ENCODE measurements around the gene NAP1L4. TPM values are rescaled to one million over a fixed set of nuclear protein-coding genes. Genes with fewer than 3 reads are reported as not detected.

NAP1L4 gene
- total RNA-seq, 1 experiment from 2014 or later: 212 TPM

DNA sequence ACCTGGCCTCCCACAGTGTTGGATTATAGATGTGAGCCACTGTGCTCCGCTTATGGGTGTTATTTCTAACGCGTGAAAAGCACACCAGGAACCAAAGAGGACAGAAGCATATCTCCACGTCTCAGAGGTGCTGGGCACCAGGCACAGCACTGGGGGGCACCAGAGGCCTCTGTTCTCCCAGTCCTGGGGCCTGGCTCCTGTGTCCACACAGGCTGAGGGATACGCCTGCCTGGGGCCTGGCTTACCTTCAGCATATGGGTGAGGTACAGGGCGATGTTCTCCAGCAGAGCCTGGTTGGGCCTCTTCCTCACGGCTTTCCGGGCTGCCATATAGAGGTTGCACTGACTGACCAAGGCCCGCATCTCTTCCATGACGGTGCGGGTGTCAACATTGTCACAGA lies 24.7 kb upstream of the NAP1L4 start:
- no peaks in the 10 kb centered on the region for H3K4me1 Mint-ChIP-seq
- Histone ChIP-seq H4K5ac (ENCODE audit: insufficient read length, low read depth, low read length) (no peak overlapping the region), H2BK120ac (ENCODE audit: low read depth, low read length, poor library complexity, severe bottlenecking) (no peak overlapping the region), H2AFZ (ENCODE audit: low read length) (no peak overlapping the region), H3K27ac (ENCODE audit: insufficient read length, low read depth, low read length) (no peak overlapping the region), H2BK20ac (ENCODE audit: low read depth, low read length, poor library complexity, severe bottlenecking) (no peak overlapping the region), H3K56ac (ENCODE audit: insufficient read length, low read depth, low read length) (no peak overlapping the region), H3K14ac (ENCODE audit: insufficient read depth, low read length) (no peak overlapping the region), H3K4me2 (ENCODE audit: insufficient read depth, insufficient read length, low read length) (no peak overlapping the region), H4K91ac (ENCODE audit: insufficient read length, low read depth, low read length) (no peak overlapping the region), H2BK12ac (ENCODE audit: insufficient read length, low read depth, low read length) (no peak overlapping the region), H3T11ph (ENCODE audit: low read length) (no peak overlapping the region), H3K79me1 (ENCODE audit: insufficient read depth, low read depth, low read length, poor library complexity, severe bottlenecking) (no peaks in the 10 kb centered on the region), H3K18ac (ENCODE audit: insufficient read length, low read depth, low read length) (no peak overlapping the region), H3K23ac (ENCODE audit: insufficient read length, low read depth, low read length) (no peak overlapping the region), H4K20me1 (ENCODE audit: control insufficient read depth, insufficient read depth, insufficient read length) (no peaks in the 10 kb centered on the region), H3K23me2 (ENCODE audit: insufficient read length, low read depth, low read length, poor library complexity, severe bottlenecking) (no peaks in the 10 kb centered on the region), H2BK15ac (ENCODE audit: low read depth, low read length) (no peak overlapping the region), H4K8ac (replicated peaks; ENCODE audit: insufficient read length, low read depth, low read length) (no peak overlapping the region), H3K4ac (ENCODE audit: low read depth, low read length) (no peak overlapping the region), H2BK5ac (ENCODE audit: insufficient read length, low read length) (no peak overlapping the region), H3K27me3 (ENCODE audit: insufficient read depth, low read length) (no peaks in the 10 kb centered on the region), H3K9me3 (ENCODE audit: control insufficient read depth, low read depth, low read length) (no peaks in the 10 kb centered on the region), H3K4me1 (ENCODE audit: insufficient read depth, low read length) (no peaks in the 10 kb centered on the region), H3K9ac (ENCODE audit: extremely low read depth, insufficient read length, low read length) (no peak overlapping the region), H2AK5ac (ENCODE audit: insufficient read length, low read length) (no peak overlapping the region), H3K79me2 (ENCODE audit: insufficient read depth, low read length) (no peaks in the 10 kb centered on the region)
- no peak overlapping the region for H3K4me3 Mint-ChIP-seq
- no CpG with 5 or more reads among the region's 11 CpGs for WGBS (ENCODE audit: extremely low coverage, insufficient read length, low lambda C conversion rate)
- no peaks in the 10 kb centered on the region for H3K9me3 Mint-ChIP-seq
- H3K27me3 Mint-ChIP-seq (ENCODE audit: low read depth): no peaks in the 10 kb centered on the region
- TF ChIP-seq, protein P1, sequence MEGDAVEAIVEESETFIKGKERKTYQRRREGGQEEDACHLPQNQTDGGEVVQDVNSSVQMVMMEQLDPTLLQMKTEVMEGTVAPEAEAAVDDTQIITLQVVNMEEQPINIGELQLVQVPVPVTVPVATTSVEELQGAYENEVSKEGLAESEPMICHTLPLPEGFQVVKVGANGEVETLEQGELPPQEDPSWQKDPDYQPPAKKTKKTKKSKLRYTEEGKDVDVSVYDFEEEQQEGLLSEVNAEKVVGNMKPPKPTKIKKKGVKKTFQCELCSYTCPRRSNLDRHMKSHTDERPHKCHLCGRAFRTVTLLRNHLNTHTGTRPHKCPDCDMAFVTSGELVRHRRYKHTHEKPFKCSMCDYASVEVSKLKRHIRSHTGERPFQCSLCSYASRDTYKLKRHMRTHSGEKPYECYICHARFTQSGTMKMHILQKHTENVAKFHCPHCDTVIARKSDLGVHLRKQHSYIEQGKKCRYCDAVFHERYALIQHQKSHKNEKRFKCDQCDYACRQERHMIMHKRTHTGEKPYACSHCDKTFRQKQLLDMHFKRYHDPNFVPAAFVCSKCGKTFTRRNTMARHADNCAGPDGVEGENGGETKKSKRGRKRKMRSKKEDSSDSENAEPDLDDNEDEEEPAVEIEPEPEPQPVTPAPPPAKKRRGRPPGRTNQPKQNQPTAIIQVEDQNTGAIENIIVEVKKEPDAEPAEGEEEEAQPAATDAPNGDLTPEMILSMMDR (conservative IDR thresholded peaks at IDR 0.05): 0 out of 3 replicates have a peak, but pooled peaks have one; percentile 12
- no peak overlapping the region for H3K27ac Mint-ChIP-seq
- H3K36me3 Mint-ChIP-seq (ENCODE audit: insufficient read depth in 1 of 3, low read depth in 3 of 3): peaks cover 35 to 84% (median 71%) of the 10 kb centered on the region in 3 experiments
- no peak for DNase-seq

Measured in H9 (cell line).